Panc1 (cell line): Measurements from ENCODE around the gene TADA2B.

Experiments
- CTCF ChIP-seq: fragments of 450-650 bp; IDR thresholded peaks from 2 replicates; pipeline ENCODE4 v1.5.1; 2017; ENCODE audit warnings: mild to moderate bottlenecking
- POLR2AphosphoS5 ChIP-seq: IDR thresholded peaks from 2 replicates; pipeline ENCODE4 v1.6.1; 2012; ENCODE audit warnings: mild to moderate bottlenecking, low read depth, low read length, moderate library complexity

DNA sequence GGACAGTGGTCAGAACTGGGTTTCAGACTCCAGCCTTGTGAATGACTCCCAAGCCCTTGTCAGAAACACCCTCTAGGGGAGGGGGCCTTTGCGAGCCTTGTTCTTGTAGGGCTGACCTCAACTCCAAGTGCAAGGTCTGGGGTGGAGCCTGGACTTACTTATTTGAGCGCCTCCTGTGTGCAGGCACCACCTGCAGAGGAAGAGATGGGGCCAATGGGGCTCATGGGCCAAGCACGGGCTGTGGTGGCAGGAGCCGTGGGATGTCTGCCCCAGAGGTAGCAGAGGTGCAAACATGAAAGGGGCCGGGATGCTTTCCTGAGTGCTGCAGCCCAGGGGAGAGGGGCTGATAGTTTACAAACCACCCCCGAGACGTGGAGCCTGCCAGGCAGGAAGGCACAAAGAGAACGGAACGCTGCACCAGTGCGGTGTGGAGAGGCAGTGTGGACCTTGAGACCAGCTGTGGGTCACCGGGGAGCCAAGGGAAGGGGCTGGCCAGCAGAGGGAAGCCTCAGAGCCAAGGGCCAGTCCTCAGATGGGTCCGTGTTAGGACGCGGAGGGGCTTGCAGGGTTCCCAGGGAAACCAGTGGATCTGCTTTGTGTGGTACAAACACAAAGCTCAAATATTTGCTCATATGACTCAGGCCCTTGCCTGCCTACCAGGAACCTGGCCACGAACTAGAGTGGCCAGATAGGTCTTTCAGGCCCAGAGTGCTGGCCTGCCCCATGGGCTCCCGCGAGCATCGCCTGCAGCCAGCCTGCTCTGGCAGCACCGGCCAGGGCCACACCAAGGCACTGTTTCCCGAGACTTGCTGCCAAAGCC is 8.7 kb upstream of the TADA2B start:
- no peak; the same call in 1 of the 2 replicates for TF ChIP-seq CTCF
- TF ChIP-seq POLR2AphosphoS5 = no peak; the same call in 1 of the 2 replicates
